GM12892 (cell line): Measurements from ENCODE around the gene SMARCC1.
A peak's percentile ranks its signal among the peaks of the same experiment; 100 is the strongest.
"Not testable (repeated sequence)": the region's sequence is repeated elsewhere in the genome, so short reads cannot be mapped to it uniquely, and the experiment has no call there.

Experiments
- DNase-seq: peaks from one replicate; pipeline ENCODE4 v3.0.0; 2011; ENCODE audit not compliant: insufficient read length
- FAIRE-seq: peaks from 2 replicates; lab custom pipeline; 2011; peaks lifted over from hg19 to GRCh38; lab: Jason Lieb, UNC
- POLR2A ChIP-seq: IDR thresholded peaks from 2 replicates; pipeline ENCODE4 v1.6.1; 2011; ENCODE audit warnings: low read depth, low read length, control low read depth
- POLR2AphosphoS5 ChIP-seq: IDR thresholded peaks from 2 replicates; pipeline ENCODE4 v1.6.1; 2011; ENCODE audit warnings: low read depth, low read length, control low read depth
- TAF1 ChIP-seq: IDR thresholded peaks from 2 replicates; pipeline ENCODE4 v1.6.1; 2011; ENCODE audit warnings: low read depth, mild to moderate bottlenecking, control low read depth, low read length, borderline replicate concordance

The SMARCC1 gene

DNA sequence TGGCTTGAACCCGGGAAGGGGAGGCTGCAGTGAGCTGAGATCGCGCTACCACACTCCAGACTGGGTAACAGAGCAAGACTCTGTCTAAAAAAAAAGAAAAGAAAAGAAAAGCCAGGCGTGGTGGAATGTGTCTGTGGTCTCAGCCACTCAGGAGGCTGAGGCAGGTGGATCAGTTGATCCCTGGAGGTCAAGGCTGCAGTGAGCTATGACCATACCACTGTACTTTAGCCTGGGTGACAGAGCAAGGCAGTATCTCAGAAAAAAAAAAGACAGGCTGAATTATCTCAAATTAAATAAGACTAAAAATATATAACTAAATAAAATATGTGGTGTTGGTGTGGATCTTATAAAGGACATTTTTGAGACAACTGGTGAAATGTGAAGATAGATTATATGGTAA is 20.6 kb downstream of the SMARCC1 start:
- TF ChIP-seq TAF1 = no peak
- TF ChIP-seq POLR2A = no peak
- TF ChIP-seq POLR2AphosphoS5 = no peak
- FAIRE-seq (no peak), DNase-seq (no peak)

DNA sequence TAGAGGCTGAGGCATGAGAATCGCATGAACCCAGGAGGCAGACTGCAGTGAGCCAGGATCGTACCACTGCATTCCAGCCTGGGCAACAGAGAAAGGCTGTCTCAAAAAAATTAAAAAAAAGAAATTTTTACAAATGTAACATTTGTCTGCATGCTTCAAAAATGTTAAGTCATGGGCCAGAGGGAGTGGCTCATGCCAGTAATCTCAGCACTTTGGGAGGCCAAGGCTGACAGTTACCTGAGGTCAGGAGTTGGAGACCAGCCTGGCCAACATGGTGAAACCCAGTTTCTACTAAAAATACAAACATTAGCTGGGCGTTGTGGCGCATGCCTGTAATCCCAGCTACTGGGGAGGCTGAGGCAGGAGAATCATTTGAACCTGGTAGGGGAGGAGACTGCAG is 21.5 kb downstream of the SMARCC1 start:
- not testable (repeated sequence) for FAIRE-seq, DNase-seq

DNA sequence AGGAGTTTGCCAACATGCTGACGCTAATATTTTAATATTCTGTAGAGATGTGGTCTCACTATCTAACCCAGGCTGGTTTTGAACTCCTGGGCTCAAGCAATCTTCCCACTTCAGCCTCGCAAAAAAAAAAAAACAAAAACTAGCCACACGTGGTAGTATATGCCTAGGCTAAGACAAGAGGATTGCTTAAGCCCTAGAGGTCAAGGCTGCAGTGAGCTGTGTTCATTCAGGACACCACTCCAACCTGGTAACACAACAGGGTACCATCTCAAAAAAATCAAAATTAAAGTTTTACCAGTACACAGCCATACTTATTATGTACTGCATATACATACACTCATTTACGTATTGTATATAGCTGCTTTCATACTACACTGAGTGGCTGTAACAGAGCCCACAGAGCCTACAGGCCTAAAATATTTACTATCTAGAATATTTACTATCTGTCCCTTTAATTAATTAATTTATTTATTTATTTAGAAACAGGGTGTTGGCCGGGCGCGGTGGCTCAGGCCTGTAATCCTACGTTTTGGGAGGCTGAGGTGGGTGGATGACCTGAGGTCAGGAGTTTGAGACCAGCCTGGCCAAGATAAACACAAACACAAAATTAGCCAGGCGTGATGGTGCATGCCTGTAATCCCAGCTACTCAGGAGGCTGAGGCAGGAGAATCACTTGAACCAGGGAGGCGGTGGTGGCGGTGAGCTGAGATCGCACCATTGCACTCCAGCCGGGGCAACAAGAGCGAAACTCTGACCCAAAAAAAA is 23.2 kb downstream of the SMARCC1 start:
- no peak for DNase-seq
- TF ChIP-seq TAF1 (no peak), POLR2A (no peak), POLR2AphosphoS5 (no peak)
- FAIRE-seq = no peak

DNA sequence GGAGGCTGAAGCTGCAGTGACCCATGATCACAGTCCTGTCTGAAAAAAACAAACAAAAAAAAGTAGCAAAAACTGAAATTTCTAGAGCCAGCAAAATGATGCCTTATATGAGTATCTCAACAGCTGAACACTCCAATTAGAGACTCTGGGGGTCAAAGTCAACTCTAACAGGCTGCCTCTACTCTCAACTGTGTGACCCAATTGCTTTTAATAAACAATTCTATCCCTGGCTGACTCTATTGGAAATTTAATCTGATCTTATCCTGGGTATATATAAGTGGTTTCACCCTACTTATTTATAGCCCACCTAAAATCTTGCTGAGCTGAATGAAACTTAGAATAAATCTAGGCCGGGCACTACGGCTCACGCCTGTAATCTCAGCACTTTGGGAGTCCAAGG is 29.0 kb downstream of the SMARCC1 start:
- no peak for DNase-seq
- no peak for FAIRE-seq
- TF ChIP-seq TAF1 = no peak
- no peak for TF ChIP-seq POLR2AphosphoS5
- no peak for TF ChIP-seq POLR2A

DNA sequence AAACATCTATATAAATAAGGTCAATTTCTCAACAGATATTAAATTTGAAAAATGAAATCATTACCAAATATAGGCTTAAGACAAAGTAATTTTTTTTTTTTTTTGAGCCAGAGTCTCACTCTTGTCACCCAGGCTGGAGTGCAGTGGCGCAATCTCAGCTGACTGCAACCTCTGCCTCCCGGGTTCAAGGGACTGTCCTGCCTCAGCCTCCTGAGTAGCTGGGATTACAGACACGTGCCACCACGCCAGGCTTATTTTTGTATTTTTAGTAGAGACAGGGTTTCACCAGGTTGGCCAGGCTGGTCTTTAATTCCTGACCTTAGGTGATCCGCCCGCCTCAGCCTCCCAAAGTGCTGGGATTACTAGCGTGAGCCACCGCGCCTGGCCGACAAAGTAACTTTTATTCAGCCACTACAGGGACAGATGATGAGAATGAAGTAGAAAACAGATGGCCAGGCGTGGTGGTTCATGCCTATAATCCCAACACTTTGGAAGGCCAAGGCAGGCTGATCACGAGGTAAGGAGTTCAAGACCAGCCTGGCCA is 30.8 kb downstream of the SMARCC1 start:
- not testable (repeated sequence) for DNase-seq, FAIRE-seq

DNA sequence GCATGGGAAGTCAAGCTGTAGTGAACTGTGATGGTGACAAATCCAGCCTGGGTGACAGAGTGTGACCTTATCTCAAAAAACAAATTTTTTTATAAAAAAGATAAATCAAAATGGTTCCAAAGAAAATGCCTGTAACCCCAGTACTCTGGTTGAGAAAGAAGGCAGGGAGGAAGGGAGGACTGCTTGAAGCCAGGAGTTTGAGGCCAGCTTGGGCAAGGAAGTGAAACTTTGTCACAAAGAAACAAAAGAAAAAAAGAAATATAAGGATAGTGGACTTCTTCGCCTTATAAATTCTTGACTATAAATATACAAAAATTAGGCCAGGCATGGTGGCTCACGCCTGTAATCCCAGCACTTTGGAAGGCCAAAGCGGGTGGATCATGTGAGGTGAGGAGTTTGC is 34.1 kb downstream of the SMARCC1 start:
- no peak for TF ChIP-seq POLR2AphosphoS5
- no peak for TF ChIP-seq POLR2A
- TF ChIP-seq TAF1 = no peak
- DNase-seq = no peak
- FAIRE-seq = no peak

DNA sequence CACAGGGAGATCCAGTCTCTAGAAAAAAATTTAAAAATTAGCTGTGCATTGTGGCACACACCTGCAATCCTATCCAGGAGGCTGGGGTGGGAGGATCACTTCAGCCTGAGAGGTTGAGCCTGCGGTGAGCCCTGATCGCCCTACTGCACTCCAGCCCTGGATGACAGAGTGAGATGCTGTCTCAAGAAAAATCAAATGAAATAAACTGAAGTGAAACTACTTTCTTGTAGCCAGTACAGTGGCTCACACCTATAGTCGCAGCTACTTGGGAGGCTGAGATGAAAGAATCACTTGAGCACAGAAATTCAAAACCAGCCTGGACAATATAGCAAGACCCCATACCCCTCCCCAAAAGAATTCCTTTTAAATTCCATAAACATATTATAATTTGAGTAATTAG is 35.4 kb downstream of the SMARCC1 start:
- TF ChIP-seq POLR2A = no peak
- no peak for TF ChIP-seq POLR2AphosphoS5
- no peak for TF ChIP-seq TAF1
- FAIRE-seq = peak; percentile 38
- no peak for DNase-seq

DNA sequence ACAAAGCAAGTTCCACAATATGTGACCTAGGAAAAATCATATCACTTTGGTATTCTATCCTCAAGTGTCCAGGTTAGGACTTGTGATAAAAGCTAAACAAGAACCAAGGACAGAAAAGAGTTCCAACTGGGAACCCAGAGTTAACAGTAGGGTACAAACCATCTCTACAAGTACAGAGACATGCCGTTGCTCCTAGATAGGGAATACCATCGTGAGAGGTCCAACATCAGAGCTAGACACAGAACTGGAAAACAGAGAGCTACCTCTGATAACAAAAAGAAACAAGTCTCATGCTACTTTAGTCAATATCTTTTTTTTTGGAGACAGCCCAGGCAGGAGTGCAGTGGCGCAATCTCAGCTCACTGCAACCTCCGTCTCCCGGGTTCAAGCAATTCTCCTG is 37.8 kb downstream of the SMARCC1 start:
- TF ChIP-seq TAF1 (no peak), POLR2AphosphoS5 (no peak), POLR2A (no peak)
- FAIRE-seq (no peak), DNase-seq (no peak)

DNA sequence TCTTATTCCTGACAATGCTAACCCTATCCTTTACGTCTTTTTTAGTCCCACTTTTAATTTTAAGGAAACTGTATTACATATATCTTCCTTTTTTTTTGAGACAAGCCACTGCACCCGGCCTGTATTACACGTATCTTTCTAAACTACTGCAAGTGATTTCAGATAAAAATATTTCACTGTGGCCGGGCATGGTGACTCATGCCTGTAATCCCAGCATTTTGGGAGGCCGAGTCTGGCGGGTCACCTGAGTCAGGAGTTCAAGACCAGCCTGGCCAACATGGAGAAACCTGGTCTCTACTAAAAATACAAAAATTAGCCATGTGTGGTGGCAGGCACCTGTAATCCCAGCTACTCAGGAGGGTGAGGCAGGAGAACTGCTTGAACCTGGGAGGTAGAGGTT is 38.3 kb downstream of the SMARCC1 start:
- not testable (repeated sequence) for FAIRE-seq, DNase-seq

DNA sequence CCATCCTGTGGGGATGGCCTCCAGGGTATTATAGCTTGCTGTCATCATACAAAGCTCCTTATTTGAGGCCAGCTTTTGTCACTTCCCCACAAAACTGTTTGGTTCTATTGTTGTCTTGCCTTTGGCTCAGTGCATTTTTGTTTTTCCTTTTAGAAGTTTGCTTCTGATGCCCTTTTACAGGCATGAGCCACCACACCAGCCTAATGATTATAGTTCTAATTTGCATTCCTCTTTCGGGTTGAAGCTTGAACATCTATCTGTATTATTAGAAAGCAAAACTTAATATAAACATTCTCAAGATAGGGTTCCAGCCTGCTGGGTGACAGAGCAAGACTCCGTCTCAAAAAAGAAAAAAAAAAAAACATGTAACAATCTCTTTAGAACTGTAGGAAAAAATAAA is 39.8 kb downstream of the SMARCC1 start:
- peak; percentile 51 for FAIRE-seq
- TF ChIP-seq TAF1 (no peak), POLR2AphosphoS5 (no peak), POLR2A (no peak)
- no peak for DNase-seq

DNA sequence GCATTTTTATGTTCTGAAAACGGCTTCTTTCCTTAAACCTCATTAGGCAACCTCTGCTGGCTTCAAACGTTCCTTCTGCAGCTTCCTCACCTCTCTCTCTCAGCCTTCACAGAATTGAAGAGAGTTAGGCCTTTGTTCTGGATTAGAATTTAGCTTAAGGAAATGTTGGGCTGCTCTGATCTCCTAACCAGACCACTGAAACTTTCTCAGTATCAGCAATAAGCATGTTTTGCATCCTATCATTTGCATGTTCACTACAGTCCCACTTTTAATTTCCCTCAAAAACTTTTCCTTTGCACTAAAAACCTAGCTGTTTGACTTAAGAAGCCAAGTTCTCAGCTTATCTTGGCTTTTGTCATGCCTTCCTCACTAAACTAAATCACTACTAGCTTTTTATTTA is 49.5 kb downstream of the SMARCC1 start:
- DNase-seq (no peak), FAIRE-seq (peak; percentile 50)
- no peak for TF ChIP-seq TAF1
- no peak for TF ChIP-seq POLR2AphosphoS5
- TF ChIP-seq POLR2A = no peak

DNA sequence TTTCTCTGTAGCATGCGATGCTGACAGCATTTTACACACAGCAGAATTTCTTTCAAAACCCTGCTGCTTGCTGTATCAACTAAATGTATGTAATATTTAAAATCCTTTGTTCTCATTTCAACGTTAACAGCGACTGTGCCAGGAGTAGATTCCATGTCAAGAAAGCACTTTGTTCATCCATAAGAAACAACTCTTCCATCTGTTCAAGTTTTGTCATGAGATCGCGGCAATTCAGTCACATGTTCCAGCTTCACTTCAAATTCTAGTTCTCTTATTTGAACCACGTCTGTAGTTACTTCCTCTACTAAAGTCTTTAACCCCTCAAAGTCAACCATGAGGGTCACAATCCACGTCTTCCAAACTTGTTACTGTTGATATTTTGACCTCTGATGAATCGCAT is 50.6 kb downstream of the SMARCC1 start:
- FAIRE-seq (no peak), DNase-seq (no peak)
- TF ChIP-seq TAF1 = no peak
- TF ChIP-seq POLR2A = no peak
- no peak for TF ChIP-seq POLR2AphosphoS5

DNA sequence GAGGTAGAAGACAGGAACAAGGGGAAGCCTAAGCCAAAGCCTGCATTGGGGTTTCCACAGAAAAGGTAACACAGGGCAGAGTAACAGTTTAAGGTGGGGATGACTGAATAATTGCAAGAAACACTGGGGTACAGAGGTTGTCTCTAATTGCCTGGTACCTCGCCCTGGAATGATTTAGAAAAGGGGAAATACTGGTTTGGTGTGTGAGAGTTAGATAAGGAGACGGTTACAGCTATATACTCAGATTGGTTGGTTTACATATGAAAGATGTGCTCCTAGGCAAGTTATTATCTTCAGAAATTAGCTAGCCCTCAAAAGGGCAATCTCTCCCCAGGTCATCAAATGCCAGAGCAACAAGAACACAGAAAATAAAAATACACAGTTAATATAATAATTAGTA is 58.8 kb downstream of the SMARCC1 start:
- no peak for TF ChIP-seq POLR2AphosphoS5
- TF ChIP-seq POLR2A = no peak
- TF ChIP-seq TAF1 = no peak
- FAIRE-seq (no peak), DNase-seq (no peak)

DNA sequence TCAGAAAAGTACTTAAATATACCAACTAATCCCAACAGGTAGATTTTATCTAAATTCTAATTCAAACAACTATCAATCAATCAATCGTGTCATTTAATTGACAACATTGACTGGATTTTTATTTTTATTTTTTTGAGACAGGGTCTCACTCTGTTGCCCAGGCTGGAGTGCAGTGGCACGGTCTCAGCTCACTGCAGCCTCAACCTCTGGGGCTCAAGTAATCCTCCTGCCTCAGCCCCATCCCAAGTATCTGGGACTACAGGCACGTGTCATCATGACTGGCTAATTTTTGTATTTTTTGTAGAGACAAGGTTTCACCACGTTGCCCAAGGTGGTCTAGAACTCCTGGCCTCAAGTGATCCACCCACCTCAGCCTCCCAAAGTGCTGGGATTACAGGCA is 64.2 kb downstream of the SMARCC1 start:
- DNase-seq, FAIRE-seq: not testable (repeated sequence)
